Heart left ventricle (tissue), 13 donors: ENCODE data around the gene GNB2.

Experiments
- POLR2A ChIP-seq, 2 donors: fragments of 450-650 bp; IDR thresholded peaks; one replicate each; pipeline ENCODE4 v1.6.1; 2017; ENCODE audit warnings: antibody characterized with exemption in 2 of 2, mild to moderate bottlenecking in 2 of 2, moderate library complexity in 2 of 2
- TF ChIP-seq, protein P1 (sequence below), 12 donors: fragments of 200-600 bp; sonication (generic) in 4 of 12; IDR thresholded peaks; one replicate each; pipeline versions ENCODE4 v1.5.0 to v1.8.0; 2018 to 2022; ENCODE audit warnings: antibody characterized with exemption in 12 of 12, mild to moderate bottlenecking in 5 of 12
- donor health status: ischemic (EF 13 %, LVEDD 7.1; RV severe dilation, severe dysfunction).
- donor health status: DM: no; HTN: yes; CAD: no.
- donor health status: DM: no; HTN: no; CAD: no.
- donor health status: ischemic (EF 25% LVEDD 6.9; RV normal size, moderate dysfunction).
- donor health status: ischemic (EF 25% LVEDD 5.7; RV mildly dilated, moderate dysfunction).
- donor health status: ischemic (EF 35%, LVEDD 5.7; RV mildly dilated, moderate dysfunction).
- donor health status: nonischemic (EF 11% LVEDD 7.7; RV severe dilation, severe dysfunction).
- donor health status: DM: yes; HTN: yes; CAD: no.
- donor health status: PGD.
- donor health status: ischemic (EF 29% LVEDD 5.4; RV normal size, mild dysfunction).
- donor health status: nonischemic (EF 23%, LVEDD 6.1; RV moderate dilation, normal function).

DNA sequence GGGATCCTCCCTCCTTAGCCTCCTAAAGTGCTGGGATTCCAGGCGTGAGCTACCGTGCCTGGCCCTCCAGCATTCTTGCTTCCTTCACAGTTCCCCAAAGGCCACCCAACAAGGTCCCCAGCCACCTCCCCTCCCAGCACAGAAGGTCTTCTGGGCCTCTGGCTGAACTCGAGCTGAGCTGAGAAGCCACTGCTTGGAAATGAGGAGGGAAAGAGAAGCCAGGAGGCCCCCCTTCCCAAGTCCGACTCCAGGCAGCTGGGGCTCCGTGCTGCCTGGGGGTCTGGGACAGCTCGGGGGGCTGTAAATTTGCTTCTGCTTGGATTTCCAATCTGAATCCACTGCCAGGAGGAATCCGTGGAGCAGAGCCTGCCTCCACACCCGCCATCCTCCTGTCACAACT lies 41.2 kb downstream of the GNB2 start:
- TF ChIP-seq, protein P1, sequence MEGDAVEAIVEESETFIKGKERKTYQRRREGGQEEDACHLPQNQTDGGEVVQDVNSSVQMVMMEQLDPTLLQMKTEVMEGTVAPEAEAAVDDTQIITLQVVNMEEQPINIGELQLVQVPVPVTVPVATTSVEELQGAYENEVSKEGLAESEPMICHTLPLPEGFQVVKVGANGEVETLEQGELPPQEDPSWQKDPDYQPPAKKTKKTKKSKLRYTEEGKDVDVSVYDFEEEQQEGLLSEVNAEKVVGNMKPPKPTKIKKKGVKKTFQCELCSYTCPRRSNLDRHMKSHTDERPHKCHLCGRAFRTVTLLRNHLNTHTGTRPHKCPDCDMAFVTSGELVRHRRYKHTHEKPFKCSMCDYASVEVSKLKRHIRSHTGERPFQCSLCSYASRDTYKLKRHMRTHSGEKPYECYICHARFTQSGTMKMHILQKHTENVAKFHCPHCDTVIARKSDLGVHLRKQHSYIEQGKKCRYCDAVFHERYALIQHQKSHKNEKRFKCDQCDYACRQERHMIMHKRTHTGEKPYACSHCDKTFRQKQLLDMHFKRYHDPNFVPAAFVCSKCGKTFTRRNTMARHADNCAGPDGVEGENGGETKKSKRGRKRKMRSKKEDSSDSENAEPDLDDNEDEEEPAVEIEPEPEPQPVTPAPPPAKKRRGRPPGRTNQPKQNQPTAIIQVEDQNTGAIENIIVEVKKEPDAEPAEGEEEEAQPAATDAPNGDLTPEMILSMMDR (IDR thresholded peaks at IDR 0.05), result no peak
- TF ChIP-seq POLR2A (IDR thresholded peaks at IDR 0.05), result no peak
